ENCODE results near the gene ZMAT5.

Gene ZMAT5

GRCh38 chr22:29727131-29727523 lies 39.7 kb downstream of the ZMAT5 start:
- peak; percentile 19 for TF ChIP-seq CTCF (IDR thresholded peaks at IDR 0.05; ENCODE audit: low read depth, low read length)
- no peak overlapping the region for H3K4me3 ChIP-seq (ENCODE audit: low read depth, low read length)

- H3K4me3 ChIP-seq (ENCODE audit: low read depth, low read length) = no peak overlapping the region
- TF ChIP-seq CTCF (IDR thresholded peaks at IDR 0.05; ENCODE audit: low read depth, low read length) = no peak
Observed at GRCh38 chr22:29726512-29727130, 40.2 kb downstream of the ZMAT5 start.

- no peak for TF ChIP-seq CTCF (IDR thresholded peaks at IDR 0.05; ENCODE audit: low read depth, low read length)
- H3K4me3 ChIP-seq (ENCODE audit: low read depth, low read length) = no peak overlapping the region
Observed at GRCh38 chr22:29726106-29726505, 40.7 kb downstream of the ZMAT5 start.

GRCh38 chr22:29724843-29725242 lies 42.0 kb downstream of the ZMAT5 start:
- TF ChIP-seq CTCF (IDR thresholded peaks at IDR 0.05; ENCODE audit: low read depth, low read length) = no peak
- no peak overlapping the region for H3K4me3 ChIP-seq (ENCODE audit: low read depth, low read length)

GRCh38 chr22:29723766-29724165 lies 43.0 kb downstream of the ZMAT5 start:
- no peak overlapping the region for H3K4me3 ChIP-seq (ENCODE audit: low read depth, low read length)
- TF ChIP-seq CTCF (IDR thresholded peaks at IDR 0.05; ENCODE audit: low read depth, low read length) = no peak

GRCh38 chr22:29722587-29722986 lies 44.2 kb downstream of the ZMAT5 start:
- no peak for TF ChIP-seq CTCF (IDR thresholded peaks at IDR 0.05; ENCODE audit: low read depth, low read length)
- H3K4me3 ChIP-seq (ENCODE audit: low read depth, low read length) = no peak overlapping the region

- no peak overlapping the region for H3K4me3 ChIP-seq (ENCODE audit: low read depth, low read length)
- TF ChIP-seq CTCF (IDR thresholded peaks at IDR 0.05; ENCODE audit: low read depth, low read length) = no peak
Observed at GRCh38 chr22:29722151-29722550, 44.7 kb downstream of the ZMAT5 start.

All from WI38 (cell line).